ENCODE measurements around the gene ENG.
"Not testable (repeated sequence)": the region's sequence is repeated elsewhere in the genome, so short reads cannot be mapped to it uniquely, and the experiment has no call there.

Gene ENG

GRCh38 chr9:127878001-127878651 is 23.7 kb upstream of the ENG start:
- no peak for DNase-seq

- DNase-seq = no peak
Observed at GRCh38 chr9:127877566-127877998, 23.1 kb upstream of the ENG start, which contains the start of gene AK1. TSS of gene AK1 (minus strand) at chr9:127877675. CDS start at chr9:127874617, 3,058 bp downstream.

GRCh38 chr9:127876764-127877562 is 22.5 kb upstream of the ENG start:
- DNase-seq = no peak

GRCh38 chr9:127876026-127876763 is 21.7 kb upstream of the ENG start:
- DNase-seq = no peak

- DNase-seq = no peak
Observed at GRCh38 chr9:127875306-127875966, 21.0 kb upstream of the ENG start.

- DNase-seq = no peak
Observed at GRCh38 chr9:127874301-127875221, 20.1 kb upstream of the ENG start.

- no peak for DNase-seq
Observed at GRCh38 chr9:127873886-127874285, 19.4 kb upstream of the ENG start.

- no peak for DNase-seq
Observed at GRCh38 chr9:127873223-127873691, 18.8 kb upstream of the ENG start.

- no peak for DNase-seq
Observed at GRCh38 chr9:127872369-127873222, 18.1 kb upstream of the ENG start.

- no peak for DNase-seq
Observed at GRCh38 chr9:127871531-127871930, 17.1 kb upstream of the ENG start.

- DNase-seq = no peak
Observed at GRCh38 chr9:127870887-127871286, 16.4 kb upstream of the ENG start.

- not testable (repeated sequence) for DNase-seq
Observed at GRCh38 chr9:127870153-127870491, 15.7 kb upstream of the ENG start.

GRCh38 chr9:127869310-127870152 is 15.1 kb upstream of the ENG start:
- no peak for DNase-seq

- DNase-seq = no peak
Observed at GRCh38 chr9:127868278-127868902, 13.9 kb upstream of the ENG start.

- no peak for DNase-seq
Observed at GRCh38 chr9:127867356-127868277, 13.2 kb upstream of the ENG start.

GRCh38 chr9:127866535-127866934 is 12.1 kb upstream of the ENG start:
- DNase-seq = no peak

GRCh38 chr9:127865645-127866464 is 11.4 kb upstream of the ENG start:
- no peak for DNase-seq

All from GOT3 (cell line).